HG03039 (cell line): Measurements from ENCODE around the gene CKMT1A.

Experiments
- ATAC-seq: cut with Tn5 transposase; IDR thresholded peaks from one replicate; pipeline ENCODE4 v1.9.1; 2021; ENCODE audit warnings: mild to moderate bottlenecking, moderate library complexity; ENCODE audit not compliant: unreplicated experiment

CKMT1A gene

DNA sequence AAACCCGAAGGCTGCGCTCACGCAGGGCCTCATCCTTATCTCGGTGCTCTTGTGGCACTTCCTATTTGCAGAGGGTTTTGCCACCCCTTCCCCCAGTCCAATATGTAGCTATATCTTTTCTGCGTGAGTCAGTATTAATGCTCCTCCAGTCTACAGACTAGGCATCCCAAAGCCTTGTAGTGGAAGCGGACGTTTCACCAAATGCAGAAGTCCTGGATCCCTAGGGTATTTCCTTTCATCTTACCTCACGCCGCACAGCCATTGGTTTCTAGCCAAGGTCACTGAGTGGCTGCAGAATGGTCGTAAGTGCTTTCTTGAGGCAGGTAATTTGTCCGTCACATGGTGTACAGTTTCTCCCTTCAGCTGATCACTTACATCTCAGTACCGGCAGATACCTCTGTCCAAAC is 53.2 kb downstream of the CKMT1A start:
- ATAC-seq: peak; percentile 4

DNA sequence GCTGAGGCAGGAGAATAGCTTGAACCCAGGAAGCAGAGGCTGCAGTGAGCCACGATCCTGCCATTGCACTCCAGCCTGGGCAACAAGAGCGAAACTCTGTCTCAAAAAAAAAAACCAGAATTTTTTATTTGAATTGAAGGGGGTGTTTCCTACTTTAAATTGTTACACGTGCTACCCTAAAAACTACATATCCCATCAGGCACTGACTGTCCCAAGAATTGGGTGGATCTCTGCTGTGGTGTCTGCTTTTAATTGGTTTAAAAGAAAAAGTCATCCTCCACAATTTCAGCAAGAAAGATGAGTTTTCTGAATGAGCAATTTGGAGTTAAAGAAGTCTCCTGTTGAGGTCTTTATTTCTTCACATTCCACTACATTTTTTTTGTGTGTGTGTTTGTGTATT is 54.7 kb downstream of the CKMT1A start:
- ATAC-seq: no peak
